Measurements from ENCODE around the gene AP5B1. TPM values are rescaled to one million over a fixed set of nuclear protein-coding genes. Genes with fewer than 3 reads are reported as not detected.

Gene AP5B1
- total RNA-seq, 2 donors from 2014 or later: 26.3 to 38.4 TPM

Other genes with a start within 250 kb of the AP5B1 start
- gene LTBP3, start 222.6 kb downstream of the AP5B1 start, total RNA-seq: 100 to 1,000 TPM; 492 to 512 TPM
- 10 to 100 TPM; 38.4 to 51.7 TPM for gene ZNRD2, start 210.5 kb downstream of the AP5B1 start, total RNA-seq
- 100 to 1,000 TPM in 1 of 2 donors, 10 to 100 TPM in 1; 53.3 to 127 TPM for gene FAM89B, start 208.4 kb downstream of the AP5B1 start, total RNA-seq
- gene EHBP1L1, start 204.9 kb downstream of the AP5B1 start, total RNA-seq: 100 to 1,000 TPM; 286 to 395 TPM
- gene KCNK7, start 185.2 kb downstream of the AP5B1 start, total RNA-seq: under 1 TPM in 1 of 2 donors, not detected in 1; 0.95 TPM
- gene MAP3K11, start 166.8 kb downstream of the AP5B1 start, total RNA-seq: 10 to 100 TPM; 48.3 to 62.8 TPM
- 10 to 100 TPM; 37.5 to 39.5 TPM for gene PCNX3, start 165.2 kb downstream of the AP5B1 start, total RNA-seq
- gene SIPA1, start 142.9 kb downstream of the AP5B1 start, total RNA-seq: 10 to 100 TPM; 47.9 to 69.8 TPM
- gene RELA, start 118.1 kb downstream of the AP5B1 start, total RNA-seq: 10 to 100 TPM; 81.5 to 84.4 TPM
- 10 to 100 TPM; 49.0 to 50.5 TPM for gene KAT5, start 68.7 kb downstream of the AP5B1 start, total RNA-seq
- gene RNASEH2C, start 60.2 kb downstream of the AP5B1 start, total RNA-seq: 100 to 1,000 TPM; 138 to 185 TPM
- gene OVOL1, start 6.1 kb upstream of the AP5B1 start, total RNA-seq: under 1 TPM in 1 of 2 donors, not detected in 1; 0.27 TPM
- gene SNX32, start 53.0 kb upstream of the AP5B1 start, total RNA-seq: under 1 TPM in 1 of 2 donors, not detected in 1; 0.81 TPM
- gene CFL1, start 77.2 kb upstream of the AP5B1 start, total RNA-seq: 100 to 1,000 TPM; 565 to 797 TPM
- gene MUS81, start 79.5 kb upstream of the AP5B1 start, total RNA-seq: 10 to 100 TPM; 51.8 to 62.8 TPM
- gene EFEMP2, start 91.8 kb upstream of the AP5B1 start, total RNA-seq: 100 to 1,000 TPM; 134 to 219 TPM
- 10 to 100 TPM in 1 of 2 donors, 1 to 10 TPM in 1; 1.6 to 13.7 TPM for gene CTSW, start 98.9 kb upstream of the AP5B1 start, total RNA-seq
- gene FIBP, start 107.5 kb upstream of the AP5B1 start, total RNA-seq: 100 to 1,000 TPM in 1 of 2 donors, 10 to 100 TPM in 1; 50.4 to 111 TPM
- gene CCDC85B, start 109.7 kb upstream of the AP5B1 start, total RNA-seq: 100 to 1,000 TPM in 1 of 2 donors, 10 to 100 TPM in 1; 75.8 to 100 TPM
- gene FOSL1, start 119.4 kb upstream of the AP5B1 start, total RNA-seq: 100 to 1,000 TPM in 1 of 2 donors, 10 to 100 TPM in 1; 25.6 to 143 TPM
- 10 to 100 TPM; 16.3 to 27.9 TPM for gene C11orf68, start 138.1 kb upstream of the AP5B1 start, total RNA-seq
- gene DRAP1, start 138.4 kb upstream of the AP5B1 start, total RNA-seq: 10 to 100 TPM; 82.5 to 91.2 TPM
- not detected for gene TSGA10IP, start 164.5 kb upstream of the AP5B1 start, total RNA-seq
- gene SART1, start 180.8 kb upstream of the AP5B1 start, total RNA-seq: 10 to 100 TPM; 32.5 to 38.0 TPM
- gene EIF1AD, start 221.2 kb upstream of the AP5B1 start, total RNA-seq: 10 to 100 TPM; 20.6 to 43.5 TPM
- 10 to 100 TPM; 22.2 to 60.0 TPM for gene BANF1, start 221.5 kb upstream of the AP5B1 start, total RNA-seq
- gene CST6, start 231.0 kb upstream of the AP5B1 start, total RNA-seq: 10 to 100 TPM in 1 of 2 donors, 1 to 10 TPM in 1; 4.5 to 16.9 TPM
- gene CATSPER1, start 245.5 kb upstream of the AP5B1 start, total RNA-seq: not detected

Measured in thoracic aorta (tissue), 2 donors.